PFSK-1 (cell line): Measurements from ENCODE around the gene EYA3.

Source experiments
- POLR2AphosphoS5 ChIP-seq: IDR thresholded peaks from 2 replicates; pipeline ENCODE4 v1.6.1; 2012; ENCODE audit warnings: low read depth, mild to moderate bottlenecking, control low read depth, low read length, moderate library complexity
- SIN3A ChIP-seq: IDR thresholded peaks from 2 replicates; pipeline ENCODE4 v1.6.1; 2012; ENCODE audit warnings: mild to moderate bottlenecking, low read length, moderate library complexity, borderline replicate concordance; ENCODE audit not compliant: insufficient read depth

DNA sequence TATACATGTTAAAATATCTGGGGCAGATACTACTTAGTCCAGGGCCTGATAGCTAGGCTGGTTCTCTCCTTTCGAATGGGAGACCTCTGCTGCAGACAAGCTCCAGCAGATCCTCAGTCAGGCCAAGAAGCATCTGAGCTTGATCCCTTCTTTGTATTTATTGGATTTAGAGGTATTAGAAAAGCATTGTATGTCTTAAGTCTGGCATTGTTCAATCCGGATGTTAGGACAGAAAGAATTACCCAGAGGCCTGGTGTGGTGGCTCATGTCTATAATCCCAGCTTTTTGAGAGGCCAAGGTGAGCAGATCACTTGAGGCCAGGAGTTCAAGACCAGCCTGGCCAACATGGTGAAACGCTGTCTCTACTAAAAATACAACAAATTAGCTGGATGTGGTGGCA is 21.2 kb upstream of the EYA3 start:
- TF ChIP-seq SIN3A: no peak
- TF ChIP-seq POLR2AphosphoS5: no peak
